HG03103 (cell line): ENCODE measurements around the gene UBAP2.

Experiments used
- ATAC-seq: cut with Tn5 transposase; IDR thresholded peaks from one replicate; pipeline ENCODE4 v1.9.1; 2021; ENCODE audit warnings: low read depth; ENCODE audit not compliant: unreplicated experiment

UBAP2 gene

DNA sequence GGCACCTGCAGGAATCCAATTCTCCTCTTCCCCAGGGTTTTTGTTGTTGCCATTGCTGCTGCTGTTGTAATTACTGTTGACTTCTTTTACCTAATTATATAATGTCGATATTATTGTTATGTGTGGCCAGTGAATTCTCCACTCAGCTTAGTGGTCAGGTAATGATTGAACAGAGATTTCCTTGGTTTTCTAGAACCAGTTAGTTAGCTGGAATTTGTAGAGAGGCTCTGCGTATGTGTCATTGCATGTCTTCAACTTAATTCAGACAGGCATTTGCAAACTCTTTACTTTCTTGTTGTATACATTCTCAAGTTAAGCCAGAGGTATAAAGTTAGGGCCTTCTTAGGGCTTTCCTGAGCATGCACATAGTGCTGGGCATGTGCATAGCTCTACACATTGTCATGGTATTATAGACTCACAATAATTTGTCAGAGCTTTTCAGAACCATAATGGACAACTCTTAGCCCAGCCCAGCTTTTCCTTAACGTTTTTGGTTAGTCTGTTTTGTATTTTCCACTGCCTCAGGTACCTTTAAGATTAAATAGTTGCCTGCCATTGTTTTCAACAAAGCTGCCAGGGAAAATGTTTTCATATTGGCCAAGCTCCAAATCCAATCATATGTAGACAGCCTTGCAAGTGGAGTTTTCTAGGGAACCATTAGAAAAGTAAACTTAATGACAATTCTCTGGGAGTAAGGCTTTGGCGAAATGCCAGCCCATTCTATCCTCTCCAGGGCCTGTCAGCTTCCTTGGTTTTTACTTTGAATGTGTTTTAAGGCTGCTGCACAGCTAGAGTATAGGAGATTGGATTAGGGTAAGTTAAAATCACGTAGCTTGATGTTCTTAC, 163.6 kb downstream of the UBAP2 start:
- ATAC-seq = no peak

DNA sequence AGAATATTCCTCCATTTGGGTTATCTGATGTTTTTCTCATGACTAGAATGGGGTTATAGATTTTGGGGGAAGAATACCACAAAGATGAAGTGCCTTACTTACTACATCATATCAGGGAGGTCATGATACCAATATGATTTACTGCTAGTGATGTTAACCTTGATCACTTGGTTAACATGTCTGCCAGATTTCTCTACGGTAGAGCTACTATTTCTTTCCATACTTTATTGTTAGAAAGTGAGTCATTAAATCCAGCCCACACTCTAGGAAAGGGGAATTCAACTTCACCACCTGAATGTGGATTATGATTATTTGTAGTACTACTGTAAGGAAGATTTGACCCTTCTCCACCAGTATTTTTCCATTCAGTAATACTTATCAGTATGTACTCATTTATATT, 167.1 kb downstream of the UBAP2 start:
- no peak for ATAC-seq

GRCh38 chr9:33880211-33881089, 168.2 kb downstream of the UBAP2 start:
- ATAC-seq = no peak

GRCh38 chr9:33878691-33879366, 169.9 kb downstream of the UBAP2 start:
- ATAC-seq = no peak

DNA sequence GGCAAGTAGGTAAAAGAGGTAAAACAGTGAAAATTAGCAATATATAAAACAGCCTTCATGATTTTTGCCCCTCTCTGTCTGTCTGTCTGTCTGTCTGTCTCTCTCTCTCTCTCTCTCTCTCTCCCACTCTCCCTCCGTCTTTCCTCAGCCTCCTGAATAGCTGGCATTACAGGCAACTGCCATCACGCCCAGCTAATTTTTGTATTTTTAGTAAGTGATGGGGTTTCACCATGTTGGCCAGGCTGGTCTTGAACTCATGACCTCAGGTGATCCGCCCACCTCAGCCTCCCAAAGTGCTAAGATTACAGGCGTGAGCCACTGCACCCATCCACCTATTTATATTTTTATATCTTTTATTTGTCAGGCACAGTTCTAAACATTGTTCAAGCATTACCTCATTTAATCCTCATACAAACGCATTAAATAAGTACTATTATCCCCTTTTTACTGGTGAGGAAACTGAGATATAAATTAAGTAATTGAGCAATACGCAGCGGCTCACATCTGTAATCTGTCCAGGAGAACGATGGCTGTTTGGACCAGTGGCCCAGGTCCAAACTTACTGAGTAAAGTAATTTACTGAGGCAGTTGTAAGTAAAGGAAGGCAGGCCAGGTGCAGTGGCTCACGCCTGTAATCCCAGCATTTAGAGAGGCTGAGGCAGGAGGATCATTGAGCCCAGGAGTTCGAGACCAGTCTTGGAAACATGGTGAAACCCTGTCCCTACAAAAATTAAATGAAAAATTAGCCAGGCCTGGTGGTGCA, 170.8 kb downstream of the UBAP2 start:
- ATAC-seq = no peak
